HepG2 (cell line): ENCODE data around the gene FOSL2. TPM values are rescaled to one million over a fixed set of nuclear protein-coding genes. Genes with fewer than 3 reads are reported as not detected.

Source experiments
- ARID4A ChIP-seq: sonication (generic); formaldehyde crosslinking; IDR thresholded peaks from 2 replicates; pipeline ENCODE4 v1.5.0; 2020; ENCODE audit warnings: mild to moderate bottlenecking, missing genetic modification reagents, borderline replicate concordance
- BRD4 ChIP-seq: sonication (generic); formaldehyde crosslinking; IDR thresholded peaks from 2 replicates; pipeline ENCODE4 v1.4.0; 2020; ENCODE audit warnings: missing genetic modification reagents
- DNMT3B ChIP-seq: conservative IDR thresholded peaks from 2 replicates; pipeline ENCODE4 v1.6.1; 2016; ENCODE audit warnings: missing biosample characterization, control low read depth
- HOXA5 ChIP-seq: sonication (generic); formaldehyde crosslinking; IDR thresholded peaks from 2 replicates; pipeline ENCODE4 v1.4.0; 2020; ENCODE audit warnings: missing genetic modification reagents
- MEIS1 ChIP-seq: sonication (generic); formaldehyde crosslinking; IDR thresholded peaks from 2 replicates; pipeline ENCODE4 v1.9.0; 2021; ENCODE audit warnings: mild to moderate bottlenecking, missing genetic modification reagents, moderate library complexity, borderline replicate concordance
- NR0B2 ChIP-seq: sonication (generic); formaldehyde crosslinking; IDR thresholded peaks from 2 replicates; pipeline ENCODE4 v1.4.0; 2020; ENCODE audit warnings: mild to moderate bottlenecking, missing genetic modification reagents
- PHB2 ChIP-seq: fragments of 450-650 bp; IDR thresholded peaks from 2 replicates; pipeline ENCODE4 v1.6.1; 2018; ENCODE audit not compliant: partially characterized antibody
- RXRA ChIP-seq: sonication (generic); formaldehyde crosslinking; IDR thresholded peaks from 2 replicates; pipeline ENCODE4 v1.5.1; 2020; ENCODE audit warnings: missing genetic modification reagents
- XRCC5 ChIP-seq: fragments of 200-400 bp; formaldehyde crosslinking; optimal IDR thresholded peaks from 2 replicates; pipeline ENCODE3; 2017; ENCODE audit warnings: mild to moderate bottlenecking, low read length
- ZBTB34 ChIP-seq: sonication (generic); formaldehyde crosslinking; IDR thresholded peaks from 2 replicates; pipeline ENCODE4 v1.8.0; 2022; ENCODE audit warnings: mild to moderate bottlenecking, missing genetic modification reagents
- ZFP91 ChIP-seq: sonication (generic); formaldehyde crosslinking; IDR thresholded peaks from 2 replicates; pipeline ENCODE4 v1.9.0; 2022; ENCODE audit warnings: missing genetic modification reagents, mild to moderate bottlenecking, borderline replicate concordance
- ZMYM4 ChIP-seq: sonication (generic); formaldehyde crosslinking; IDR thresholded peaks from 2 replicates; pipeline ENCODE4 v1.8.1; 2023; ENCODE audit warnings: mild to moderate bottlenecking, missing genetic modification reagents
- ZNF10 ChIP-seq: sonication (generic); formaldehyde crosslinking; IDR thresholded peaks from 2 replicates; pipeline ENCODE4 v1.4.0; 2020; ENCODE audit warnings: mild to moderate bottlenecking, low read depth, missing genetic modification reagents, borderline replicate concordance
- ZNF138 ChIP-seq: sonication (generic); formaldehyde crosslinking; IDR thresholded peaks from 2 replicates; pipeline ENCODE4 v1.5.0; 2020; ENCODE audit warnings: mild to moderate bottlenecking, low read depth, missing genetic modification reagents
- ZNF274 ChIP-seq: sonication (generic); formaldehyde crosslinking; IDR thresholded peaks from 2 replicates; pipeline ENCODE4 v1.5.1; 2020; ENCODE audit warnings: mild to moderate bottlenecking, missing genetic modification reagents
- ZNF343 ChIP-seq: sonication (generic); formaldehyde crosslinking; IDR thresholded peaks from 2 replicates; pipeline ENCODE4 v1.4.0; 2020; ENCODE audit warnings: mild to moderate bottlenecking, missing genetic modification reagents
- ZNF354B ChIP-seq: sonication (generic); formaldehyde crosslinking; IDR thresholded peaks from 2 replicates; pipeline ENCODE4 v1.8.0; 2022; ENCODE audit warnings: mild to moderate bottlenecking, missing genetic modification reagents
- ZNF549 ChIP-seq: sonication (generic); formaldehyde crosslinking; IDR thresholded peaks from 2 replicates; pipeline ENCODE4 v1.5.0; 2020; ENCODE audit warnings: missing genetic modification reagents
- ZNF577 ChIP-seq: sonication (generic); formaldehyde crosslinking; IDR thresholded peaks from 2 replicates; pipeline ENCODE4 v1.4.0; 2020; ENCODE audit warnings: mild to moderate bottlenecking, low read depth, missing genetic modification reagents, borderline replicate concordance
- ZNF737 ChIP-seq: sonication (generic); formaldehyde crosslinking; IDR thresholded peaks from 2 replicates; pipeline ENCODE4 v1.5.0; 2020; ENCODE audit warnings: missing genetic modification reagents, mild to moderate bottlenecking, borderline replicate concordance
- ZNF784 ChIP-seq: sonication (generic); formaldehyde crosslinking; IDR thresholded peaks from 2 replicates; pipeline ENCODE4 v1.5.1; 2020; ENCODE audit warnings: missing genetic modification reagents, mild to moderate bottlenecking, borderline replicate concordance
- polyA plus RNA-seq, 8 experiments: library from polyadenylated mRNA; depleted of rRNA in 3 of 8; stranded (reverse) in 7 of 8; unstranded in 1 of 8; fragments of >200 nt; fragmentation: Illumina TruSeq in 4 of 8; extraction: Trizol in 4 of 8; gene quantifications; 2 replicates each; pipeline versions ENCODE4 v1.2.1 to v1.2.3, GENCODE V29; 2011 to 2016; ENCODE audit warnings: low read depth in 4 of 8, missing spikeins in 1 of 8, mixed read lengths in 1 of 8; ENCODE audit not compliant: insufficient read depth in 1 of 8
- total RNA-seq, 5 experiments: library from RNA; depleted of rRNA; stranded (reverse); fragments of >200 nt; fragmentation: Illumina TruSeq; extraction: Trizol; gene quantifications; 2 replicates each; pipeline ENCODE4 v1.2.3, GENCODE V29; 2016; ENCODE audit warnings: low read depth in 1 of 5

Gene FOSL2
- total and polyA plus RNA-seq, 2 of the 13 experiments (the other 11 are each of a cell fraction or from before 2014, with no cell fraction given), result 3.4 to 18.1 TPM

GRCh38 chr2:28356095-28356911 is 36.4 kb upstream of the FOSL2 start (continued):
- TF ChIP-seq ARID4A, result peak; percentile 41; the same call in 1 of the 2 replicates
- TF ChIP-seq ZMYM4, result no peak
- no peak for TF ChIP-seq ZNF138
- no peak for TF ChIP-seq HOXA5 (CRISPR knock-in tag)
- TF ChIP-seq ZFP91 (CRISPR knock-in tag), result no peak
- TF ChIP-seq BRD4 (CRISPR knock-in tag), result 0 out of 2 replicates have a peak, but pooled peaks have one; percentile 36
- no peak for TF ChIP-seq RXRA
- TF ChIP-seq XRCC5, result peak; percentile 54
- TF ChIP-seq ZNF343 (CRISPR knock-in tag), result no peak
- no peak for TF ChIP-seq ZNF737
- TF ChIP-seq ZNF549 (CRISPR knock-in tag), result no peak
- no peak for TF ChIP-seq ZNF274 (CRISPR knock-in tag)
- TF ChIP-seq DNMT3B (CRISPR knock-in tag), result no peak
- no peak for TF ChIP-seq ZNF10
- TF ChIP-seq ZNF354B, result no peak
- TF ChIP-seq ZBTB34, result no peak
- TF ChIP-seq ZNF577 (CRISPR knock-in tag), result no peak
- no peak for TF ChIP-seq NR0B2 (CRISPR knock-in tag)
- TF ChIP-seq PHB2, result no peak
- TF ChIP-seq ZNF784 (CRISPR knock-in tag), result no peak
- no peak for TF ChIP-seq MEIS1 (CRISPR knock-in tag)
